Endothelial cell of umbilical vein (primary cell): Measurements from ENCODE around the gene LMF1. TPM values are rescaled to one million over a fixed set of nuclear protein-coding genes. Genes with fewer than 3 reads are reported as not detected.

Source experiments
- BruUV-seq: library from RNA; stranded (reverse); fragments of 400-500 nt; replicated peaks from 2 replicates; lab custom pipeline; 2021; lab: Mats Ljungman, UMichigan
- CTCF ChIA-PET: fragments of 300-600, 350-600 bp; sonication (Branson Sonifier 250); formaldehyde crosslinking; loops from one replicate; lab custom pipeline; 2021; ENCODE audit warnings: antibody characterized with exemption, inconsistent platforms; lab: Charles Lee
- POLR2A ChIA-PET: fragments of 300-600, 350-600 bp; sonication (Branson Sonifier 250); formaldehyde crosslinking; loops from one replicate; lab custom pipeline; 2021; ENCODE audit warnings: antibody characterized with exemption, inconsistent platforms; lab: Charles Lee
- DNase-seq: peaks from one replicate; pipeline ENCODE4 v3.0.0-alpha.2; 2011; ENCODE audit warnings: low read depth, low spot score
- FAIRE-seq: peaks from 2 replicates; lab custom pipeline; 2011; peaks lifted over from hg19 to GRCh38; lab: Jason Lieb, UNC
- H2AFZ ChIP-seq: 2 replicates; pipeline ENCODE4 v1.6.0; 2012; ENCODE audit warnings: low read depth, low read length, control low read depth, inconsistent platforms
- H3K27ac ChIP-seq: 2 replicates; pipeline ENCODE4 v1.5.1; 2011; ENCODE audit warnings: low read depth, mild to moderate bottlenecking, control low read depth, low read length, moderate library complexity; ENCODE audit not compliant: insufficient read depth
- H3K27me3 ChIP-seq, 2 experiments: 2 replicates each; pipeline versions ENCODE4 v1.6.0 to v1.6.1; 2011; ENCODE audit warnings: low read length in 2 of 2, mixed read lengths in 1 of 2; ENCODE audit not compliant: control insufficient read depth in 2 of 2, insufficient read depth in 2 of 2
- H3K36me3 ChIP-seq, 2 experiments: 2 replicates in 1 of 2; 3 replicates in 1 of 2; pipeline ENCODE4 v1.5.1; 2011; ENCODE audit warnings: low read length in 2 of 2, mild to moderate bottlenecking in 1 of 2, moderate library complexity in 1 of 2; ENCODE audit not compliant: control insufficient read depth in 2 of 2, insufficient read depth in 2 of 2; ENCODE audit errors: extremely low read depth in 1 of 2
- H3K4me1 ChIP-seq: 3 replicates; pipeline ENCODE4 v1.5.1; 2011; ENCODE audit warnings: mild to moderate bottlenecking, low read length; ENCODE audit not compliant: control insufficient read depth, insufficient read depth; ENCODE audit errors: extremely low read depth
- H3K4me2 ChIP-seq: 2 replicates; pipeline ENCODE4 v1.6.1; 2011; ENCODE audit warnings: low read length, control low read depth, mixed read lengths; ENCODE audit not compliant: insufficient read depth
- H3K4me3 ChIP-seq, 3 experiments: fragments of 200-600 bp in 1 of 3; sonication (generic), shearing (Covaris generic) in 1 of 3; replicated peaks in 1 of 3; 2 replicates each; pipeline ENCODE4 v1.5.1; 2011 to 2016; ENCODE audit warnings: control low read depth in 3 of 3, low read length in 3 of 3, mild to moderate bottlenecking in 2 of 3, inconsistent platforms in 1 of 3, low read depth in 1 of 3, moderate library complexity in 1 of 3; ENCODE audit not compliant: insufficient read depth in 1 of 3
- H3K79me2 ChIP-seq: 2 replicates; pipeline ENCODE4 v1.6.0; 2012; ENCODE audit warnings: low read length, inconsistent platforms; ENCODE audit not compliant: control insufficient read depth, insufficient read depth
- H3K9ac ChIP-seq: replicated peaks from 2 replicates; pipeline ENCODE3; 2011; ENCODE audit warnings: low read length, control low read depth; ENCODE audit not compliant: insufficient read depth; ENCODE audit errors: extremely low read depth
- H3K9me1 ChIP-seq: replicated peaks from 3 replicates; pipeline ENCODE4 v1.6.0; 2011; ENCODE audit warnings: mild to moderate bottlenecking, low read length; ENCODE audit not compliant: control insufficient read depth, insufficient read depth; ENCODE audit errors: extremely low read depth
- H3K9me3 ChIP-seq: replicated peaks from 2 replicates; pipeline ENCODE4 v1.5.1; 2012; ENCODE audit warnings: low read length, inconsistent platforms; ENCODE audit not compliant: control insufficient read depth, insufficient read depth
- H4K20me1 ChIP-seq: replicated peaks from 2 replicates; pipeline ENCODE3; 2011; ENCODE audit warnings: mild to moderate bottlenecking, low read length; ENCODE audit not compliant: control insufficient read depth, insufficient read depth; ENCODE audit errors: extremely low read depth
- EZH2 ChIP-seq: IDR thresholded peaks from 2 replicates; pipeline ENCODE4 v1.6.1; 2012; ENCODE audit warnings: borderline replicate concordance, low read depth, mild to moderate bottlenecking, moderate library complexity, low read length, inconsistent platforms; ENCODE audit not compliant: severe bottlenecking
- FOS ChIP-seq: IDR thresholded peaks from 2 replicates; pipeline ENCODE4 v1.6.1; 2011; ENCODE audit warnings: mild to moderate bottlenecking, low read length, moderate library complexity, borderline replicate concordance; ENCODE audit not compliant: insufficient read depth
- GATA2 ChIP-seq: IDR thresholded peaks from 2 replicates; pipeline ENCODE4 v1.7.0; 2011; ENCODE audit warnings: low read depth, mild to moderate bottlenecking, moderate library complexity, mixed read lengths, low read length; ENCODE audit not compliant: insufficient read length, insufficient read depth
- JUN ChIP-seq: IDR thresholded peaks from 2 replicates; pipeline ENCODE4 v1.6.1; 2011; ENCODE audit warnings: borderline replicate concordance, low read depth; ENCODE audit not compliant: insufficient read length, insufficient read depth
- MYC ChIP-seq: IDR thresholded peaks from one replicate; pipeline ENCODE4 v1.6.1; 2011; ENCODE audit warnings: mild to moderate bottlenecking, low read depth, low read length
- POLR2A ChIP-seq: IDR thresholded peaks from 2 replicates; pipeline ENCODE4 v1.6.1; 2012; ENCODE audit warnings: low read depth, mild to moderate bottlenecking, control low read depth, low read length
- POLR2AphosphoS5 ChIP-seq: IDR thresholded peaks from 2 replicates; pipeline ENCODE4 v1.6.1; 2012; ENCODE audit warnings: low read depth, mild to moderate bottlenecking, control low read depth, low read length, moderate library complexity; ENCODE audit not compliant: insufficient read depth
- dilution Hi-C: fragments of 300-500 bp; cut with MboI; formaldehyde crosslinking; loops from one replicate; pipeline ENCODE4 v1.15.0; 2019; ENCODE audit warnings: low sequenced_read_pairs; ENCODE audit not compliant: extremely low pct_ligation_motif_present
- intact Hi-C: fragments of 100-400 bp; cut with micrococcal nuclease; formaldehyde crosslinking; loops from one replicate; pipeline ENCODE4 v1.10.0; 2022
- polyA plus RNA-seq, 4 experiments: library from polyadenylated mRNA; depleted of rRNA in 3 of 4; stranded (reverse) in 3 of 4; unstranded in 1 of 4; fragments of >200 nt; gene quantifications; 2 replicates each; pipeline versions ENCODE4 v1.2.1 to v1.2.3, GENCODE V29; 2011 to 2012; ENCODE audit warnings: missing spikeins in 1 of 4
- total RNA-seq: library from RNA; stranded (reverse); gene quantifications from 2 replicates; pipeline ENCODE4 v1.2.3, GENCODE V29; 2021
- TF ChIP-seq, protein P1 (sequence below), 2 donors: IDR thresholded peaks; 1 replicate in 1 of 2; 2 replicates in 1 of 2; pipeline ENCODE4 v1.5.1; 2011; ENCODE audit warnings: low read length in 2 of 2, mild to moderate bottlenecking in 2 of 2, moderate library complexity in 2 of 2, control low read depth in 1 of 2, inconsistent platforms in 1 of 2, low read depth in 1 of 2; ENCODE audit not compliant: insufficient read depth in 1 of 2; ENCODE audit errors: extremely low read depth in 1 of 2
- TF ChIP-seq, protein P2 (sequence below): IDR thresholded peaks from 2 replicates; pipeline ENCODE4 v1.6.1; 2011; ENCODE audit not compliant: insufficient read depth, insufficient read length

LMF1 gene
- total and polyA plus RNA-seq, 2 donors (not counting 3 experiments of a cell fraction or from before 2014, with no cell fraction given): 17.8 TPM

DNA sequence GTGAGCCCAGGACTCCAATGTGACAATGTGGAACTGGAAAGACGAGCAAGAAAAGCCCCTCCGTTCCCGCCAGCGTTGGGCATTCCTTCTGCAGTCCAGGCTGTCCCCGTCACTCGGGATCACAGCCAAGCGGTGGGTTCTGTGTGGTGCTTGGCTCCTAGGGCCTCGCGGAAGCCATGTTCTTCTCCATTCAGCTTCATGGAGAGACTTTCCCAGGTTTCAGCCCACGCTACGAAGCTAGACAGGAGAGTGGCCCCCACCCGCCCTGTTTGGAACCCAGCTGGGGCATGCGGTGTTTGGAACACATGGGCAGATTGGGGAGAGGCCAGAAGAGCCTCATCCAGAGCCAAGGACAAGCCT is 5.8 kb downstream of the LMF1 start:
- H3K27ac ChIP-seq: no peak overlapping the region
- H2AFZ ChIP-seq: no peak overlapping the region
- no peaks in the 10 kb centered on the region for H3K9me3 ChIP-seq
- no peak for DNase-seq
- H3K9me1 ChIP-seq: no peaks in the 10 kb centered on the region
- H3K4me3 ChIP-seq: no peak overlapping the region
- H3K9ac ChIP-seq: no peak overlapping the region
- POLR2A ChIA-PET: no interaction called here
- no TSS peak for BruUV-seq
- TF ChIP-seq MYC: no peak
- no peak for TF ChIP-seq FOS
- TF ChIP-seq, protein P1, sequence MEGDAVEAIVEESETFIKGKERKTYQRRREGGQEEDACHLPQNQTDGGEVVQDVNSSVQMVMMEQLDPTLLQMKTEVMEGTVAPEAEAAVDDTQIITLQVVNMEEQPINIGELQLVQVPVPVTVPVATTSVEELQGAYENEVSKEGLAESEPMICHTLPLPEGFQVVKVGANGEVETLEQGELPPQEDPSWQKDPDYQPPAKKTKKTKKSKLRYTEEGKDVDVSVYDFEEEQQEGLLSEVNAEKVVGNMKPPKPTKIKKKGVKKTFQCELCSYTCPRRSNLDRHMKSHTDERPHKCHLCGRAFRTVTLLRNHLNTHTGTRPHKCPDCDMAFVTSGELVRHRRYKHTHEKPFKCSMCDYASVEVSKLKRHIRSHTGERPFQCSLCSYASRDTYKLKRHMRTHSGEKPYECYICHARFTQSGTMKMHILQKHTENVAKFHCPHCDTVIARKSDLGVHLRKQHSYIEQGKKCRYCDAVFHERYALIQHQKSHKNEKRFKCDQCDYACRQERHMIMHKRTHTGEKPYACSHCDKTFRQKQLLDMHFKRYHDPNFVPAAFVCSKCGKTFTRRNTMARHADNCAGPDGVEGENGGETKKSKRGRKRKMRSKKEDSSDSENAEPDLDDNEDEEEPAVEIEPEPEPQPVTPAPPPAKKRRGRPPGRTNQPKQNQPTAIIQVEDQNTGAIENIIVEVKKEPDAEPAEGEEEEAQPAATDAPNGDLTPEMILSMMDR (IDR thresholded peaks at IDR 0.05; ENCODE audit: extremely low read depth in 1 of 2, insufficient read depth in 1 of 2, low read depth in 1 of 2, low read length in 2 of 2): no peak
- TF ChIP-seq EZH2: no peak
- no peak for TF ChIP-seq JUN
- TF ChIP-seq, protein P2, sequence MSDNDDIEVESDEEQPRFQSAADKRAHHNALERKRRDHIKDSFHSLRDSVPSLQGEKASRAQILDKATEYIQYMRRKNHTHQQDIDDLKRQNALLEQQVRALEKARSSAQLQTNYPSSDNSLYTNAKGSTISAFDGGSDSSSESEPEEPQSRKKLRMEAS: no peak
- TF ChIP-seq POLR2AphosphoS5: no peak
- TF ChIP-seq POLR2A: no peak
- TF ChIP-seq GATA2: no peak
- H3K4me1 ChIP-seq: peaks cover 17% of the 10 kb centered on the region
- no peaks in the 10 kb centered on the region for H3K27me3 ChIP-seq
- no peaks in the 10 kb centered on the region for H3K36me3 ChIP-seq
- no peaks in the 10 kb centered on the region for H4K20me1 ChIP-seq
- dilution Hi-C loops: no loop called here
- no peak for FAIRE-seq
- intact Hi-C loops: no loop called here
- H3K4me2 ChIP-seq: no peak overlapping the region
- CTCF ChIA-PET: interaction anchor here (1.7 kb wide), 1 partner anchor 17 kb away, joined by 5 read pairs; the partner anchor contains the start of gene SOX8
- H3K79me2 ChIP-seq: no peaks in the 10 kb centered on the region
